NCI-H526 treated with DMSO at 0.1 percent for 48 hours (cell line): ENCODE results near the gene SH3BP2.

ENCODE experiments used
- DNase-seq: peaks from one replicate; lab custom pipeline; 2025; lab: John Stamatoyannopoulos, UW

SH3BP2 gene

GRCh38 chr4:2819244-2820215 is 26.6 kb downstream of the SH3BP2 start:
- no peak for DNase-seq

- DNase-seq: no peak
Observed at GRCh38 chr4:2820216-2820982, 27.5 kb downstream of the SH3BP2 start.

- no peak for DNase-seq
Observed at GRCh38 chr4:2822461-2823300, 29.8 kb downstream of the SH3BP2 start.

GRCh38 chr4:2823301-2823670 is 30.4 kb downstream of the SH3BP2 start:
- no peak for DNase-seq

- DNase-seq: no peak
Observed at GRCh38 chr4:2823671-2824328, 30.9 kb downstream of the SH3BP2 start.

GRCh38 chr4:2824329-2824835 is 31.5 kb downstream of the SH3BP2 start:
- no peak for DNase-seq

GRCh38 chr4:2824836-2825381 is 32.0 kb downstream of the SH3BP2 start:
- DNase-seq: no peak

GRCh38 chr4:2825740-2826139 is 32.9 kb downstream of the SH3BP2 start:
- DNase-seq: no peak

- no peak for DNase-seq
Observed at GRCh38 chr4:2827071-2827873, 34.4 kb downstream of the SH3BP2 start.

GRCh38 chr4:2827874-2828751 is 35.2 kb downstream of the SH3BP2 start:
- no peak for DNase-seq

GRCh38 chr4:2828758-2829181 is 35.9 kb downstream of the SH3BP2 start:
- DNase-seq: no peak

GRCh38 chr4:2829321-2829932 is 36.5 kb downstream of the SH3BP2 start:
- DNase-seq: no peak

- no peak for DNase-seq
Observed at GRCh38 chr4:2829933-2830451, 37.1 kb downstream of the SH3BP2 start.

- no peak for DNase-seq
Observed at GRCh38 chr4:2830632-2831610, 38.0 kb downstream of the SH3BP2 start.

GRCh38 chr4:2831611-2832308 is 38.9 kb downstream of the SH3BP2 start:
- no peak for DNase-seq

GRCh38 chr4:2832309-2832980 is 39.6 kb downstream of the SH3BP2 start:
- DNase-seq: no peak
